Suprapubic skin (tissue), 4 donors: Measurements from ENCODE around the gene CDK9. TPM values are rescaled to one million over a fixed set of nuclear protein-coding genes. Genes with fewer than 3 reads are reported as not detected.

Experiments
- DNase-seq, 2 donors: peaks; one replicate each; pipeline ENCODE4 v3.0.0-alpha.2; 2019; ENCODE audit warnings: low spot score in 2 of 2
- H3K27ac ChIP-seq: fragments of 200-600 bp; sonication (generic); one replicate; pipeline ENCODE4 v1.5.1; 2019
- H3K27me3 ChIP-seq: fragments of 200-600 bp; sonication (generic); one replicate; pipeline ENCODE4 v1.5.1; 2019
- H3K36me3 ChIP-seq: fragments of 200-600 bp; sonication (generic); one replicate; pipeline ENCODE4 v1.5.1; 2019
- H3K4me1 ChIP-seq: fragments of 200-600 bp; sonication (generic); one replicate; pipeline ENCODE4 v1.5.1; 2019
- H3K4me3 ChIP-seq: fragments of 200-600 bp; sonication (generic); one replicate; pipeline ENCODE4 v1.5.1; 2019; ENCODE audit warnings: mild to moderate bottlenecking
- H3K9me3 ChIP-seq: fragments of 200-600 bp; sonication (generic); one replicate; pipeline ENCODE4 v1.5.1; 2019
- EP300 ChIP-seq: sonication (generic); formaldehyde crosslinking; IDR thresholded peaks from one replicate; pipeline ENCODE4 v1.6.1; 2017; ENCODE audit warnings: antibody characterized with exemption
- POLR2A ChIP-seq, 2 donors: fragments of 450-650 bp; IDR thresholded peaks; one replicate each; pipeline ENCODE4 v1.6.1; 2017; ENCODE audit warnings: antibody characterized with exemption in 2 of 2, mild to moderate bottlenecking in 2 of 2, moderate library complexity in 2 of 2
- POLR2AphosphoS5 ChIP-seq, 3 donors: sonication (generic); formaldehyde crosslinking; IDR thresholded peaks; one replicate each; pipeline ENCODE4 v1.6.1; 2017; ENCODE audit warnings: antibody characterized with exemption in 3 of 3
- WGBS: methylation state at CpG from one replicate; pipeline ENCODE4 v1.1.5; 2018; 5-methylcytosine and 5-hydroxymethylcytosine counted together
- total RNA-seq, 4 donors: library from RNA; depleted of rRNA; stranded (reverse); fragments of >200 nt; gene quantifications; one replicate each; pipeline ENCODE4 v1.1.0, GENCODE V29; 2016
- TF ChIP-seq, protein P1 (sequence below), 2 donors: fragments of 200-600 bp in 1 of 2; fragments of 450-650 bp in 1 of 2; sonication (generic) in 1 of 2; IDR thresholded peaks; one replicate each; pipeline ENCODE4 v1.5.1; 2016 to 2019; ENCODE audit warnings: antibody characterized with exemption in 2 of 2, mild to moderate bottlenecking in 1 of 2, moderate library complexity in 1 of 2

Gene CDK9
- total RNA-seq, 4 donors from 2014 or later: 57.2 to 119 (median 72.7) TPM

DNA sequence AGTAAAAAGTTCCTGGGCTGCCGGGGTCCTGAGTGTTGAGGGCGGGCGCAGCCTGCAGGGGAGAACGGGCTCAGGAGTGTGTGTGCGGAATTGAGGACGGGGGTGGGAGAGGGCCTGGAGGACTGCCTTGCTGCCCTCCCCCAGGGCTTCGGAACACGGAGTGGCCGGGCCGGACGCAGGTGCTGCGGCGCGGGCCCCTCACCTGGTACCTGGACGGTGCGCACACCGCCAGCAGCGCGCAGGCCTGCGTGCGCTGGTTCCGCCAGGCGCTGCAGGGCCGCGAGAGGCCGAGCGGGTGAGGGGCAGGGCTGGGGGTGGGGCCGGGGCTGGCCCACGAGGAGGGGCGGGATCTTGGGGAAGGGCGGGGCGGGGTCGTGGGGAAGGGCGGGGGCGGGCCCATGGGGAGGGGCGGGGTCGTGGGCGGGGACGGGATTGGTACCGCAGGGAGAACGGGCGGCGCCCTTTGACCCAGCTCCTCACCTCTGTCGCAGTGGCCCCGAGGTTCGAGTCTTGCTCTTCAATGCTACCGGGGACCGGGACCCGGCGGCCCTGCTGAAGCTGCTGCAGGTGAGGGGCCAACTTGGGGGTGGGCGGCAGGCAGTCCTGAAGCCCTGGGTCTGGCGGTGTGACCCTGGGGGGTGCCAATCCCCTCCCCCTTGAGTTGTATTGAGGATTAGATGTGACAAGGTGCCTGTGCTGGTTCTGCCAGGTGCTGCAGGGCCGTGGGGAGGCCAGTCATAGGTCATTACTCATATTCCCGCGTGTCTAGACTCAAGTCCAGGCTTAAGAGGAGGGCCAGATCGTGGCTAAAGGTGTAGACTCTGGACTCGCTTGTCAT, 23.9 kb downstream of the CDK9 start:
- no peak overlapping the region for H3K27ac ChIP-seq
- peaks cover 60% of the 10 kb centered on the region for H3K36me3 ChIP-seq
- H3K4me1 ChIP-seq: peaks cover 12% of the 10 kb centered on the region
- TF ChIP-seq, protein P1, sequence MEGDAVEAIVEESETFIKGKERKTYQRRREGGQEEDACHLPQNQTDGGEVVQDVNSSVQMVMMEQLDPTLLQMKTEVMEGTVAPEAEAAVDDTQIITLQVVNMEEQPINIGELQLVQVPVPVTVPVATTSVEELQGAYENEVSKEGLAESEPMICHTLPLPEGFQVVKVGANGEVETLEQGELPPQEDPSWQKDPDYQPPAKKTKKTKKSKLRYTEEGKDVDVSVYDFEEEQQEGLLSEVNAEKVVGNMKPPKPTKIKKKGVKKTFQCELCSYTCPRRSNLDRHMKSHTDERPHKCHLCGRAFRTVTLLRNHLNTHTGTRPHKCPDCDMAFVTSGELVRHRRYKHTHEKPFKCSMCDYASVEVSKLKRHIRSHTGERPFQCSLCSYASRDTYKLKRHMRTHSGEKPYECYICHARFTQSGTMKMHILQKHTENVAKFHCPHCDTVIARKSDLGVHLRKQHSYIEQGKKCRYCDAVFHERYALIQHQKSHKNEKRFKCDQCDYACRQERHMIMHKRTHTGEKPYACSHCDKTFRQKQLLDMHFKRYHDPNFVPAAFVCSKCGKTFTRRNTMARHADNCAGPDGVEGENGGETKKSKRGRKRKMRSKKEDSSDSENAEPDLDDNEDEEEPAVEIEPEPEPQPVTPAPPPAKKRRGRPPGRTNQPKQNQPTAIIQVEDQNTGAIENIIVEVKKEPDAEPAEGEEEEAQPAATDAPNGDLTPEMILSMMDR (IDR thresholded peaks at IDR 0.05): no peak
- TF ChIP-seq POLR2AphosphoS5 (IDR thresholded peaks at IDR 0.05) (no peak), POLR2A (IDR thresholded peaks at IDR 0.05) (no peak), EP300 (no peak)
- DNase-seq: no peak
- H3K9me3 ChIP-seq: no peaks in the 10 kb centered on the region
- 62% methylated on average over 5 of the region's 57 CpGs for WGBS
- no peaks in the 10 kb centered on the region for H3K27me3 ChIP-seq
- H3K4me3 ChIP-seq: peak overlapping the region; percentile 27

DNA sequence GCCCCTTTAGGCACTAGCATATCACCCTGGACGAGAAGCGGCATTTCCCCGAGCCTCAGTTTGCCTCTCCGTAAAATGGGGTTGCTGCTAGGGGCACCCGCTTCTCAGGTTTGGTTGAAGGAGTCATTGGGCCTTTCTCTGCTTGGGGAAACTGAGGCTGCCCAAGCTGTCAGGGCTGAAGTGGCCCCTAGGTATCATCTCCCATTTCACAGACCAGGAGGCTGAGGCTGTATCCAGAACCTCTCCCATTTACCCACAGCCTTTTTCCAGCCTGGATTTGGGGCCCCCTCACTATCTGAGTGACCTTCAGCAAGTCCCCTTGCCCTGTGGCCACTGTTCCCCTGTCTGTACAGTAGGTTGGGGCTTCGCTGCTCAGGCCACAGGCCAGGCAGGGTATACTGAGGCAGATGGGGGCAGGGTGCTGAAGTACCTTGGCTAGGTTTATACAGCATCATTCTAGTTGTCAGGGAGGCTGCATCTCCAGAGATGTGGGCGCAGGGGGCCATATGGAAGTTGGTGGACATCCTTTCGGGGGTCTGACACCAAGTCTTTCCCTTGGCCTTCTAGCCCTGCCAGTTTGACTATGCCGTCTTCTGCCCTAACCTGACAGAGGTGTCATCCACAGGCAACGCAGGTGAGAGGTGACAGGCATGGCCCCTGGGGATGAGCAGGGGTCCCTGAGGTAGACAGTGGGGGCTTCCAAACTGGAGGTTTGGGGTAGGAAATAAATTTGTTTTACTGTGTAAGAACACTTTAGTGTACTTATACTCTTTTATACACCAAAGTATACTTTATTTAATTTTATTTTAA, 24.7 kb downstream of the CDK9 start:
- H3K27me3 ChIP-seq: no peaks in the 10 kb centered on the region
- TF ChIP-seq, protein P1 (IDR thresholded peaks at IDR 0.05): no peak
- TF ChIP-seq POLR2A (IDR thresholded peaks at IDR 0.05): no peak
- no peak for TF ChIP-seq POLR2AphosphoS5 (IDR thresholded peaks at IDR 0.05)
- no peak for TF ChIP-seq EP300
- DNase-seq: no peak
- H3K4me3 ChIP-seq: no peak overlapping the region
- H3K9me3 ChIP-seq: no peaks in the 10 kb centered on the region
- peaks cover 65% of the 10 kb centered on the region for H3K36me3 ChIP-seq
- H3K27ac ChIP-seq: no peak overlapping the region
- WGBS: 98% methylated on average over 10 of the region's 10 CpGs
- H3K4me1 ChIP-seq: peaks cover 10% of the 10 kb centered on the region

DNA sequence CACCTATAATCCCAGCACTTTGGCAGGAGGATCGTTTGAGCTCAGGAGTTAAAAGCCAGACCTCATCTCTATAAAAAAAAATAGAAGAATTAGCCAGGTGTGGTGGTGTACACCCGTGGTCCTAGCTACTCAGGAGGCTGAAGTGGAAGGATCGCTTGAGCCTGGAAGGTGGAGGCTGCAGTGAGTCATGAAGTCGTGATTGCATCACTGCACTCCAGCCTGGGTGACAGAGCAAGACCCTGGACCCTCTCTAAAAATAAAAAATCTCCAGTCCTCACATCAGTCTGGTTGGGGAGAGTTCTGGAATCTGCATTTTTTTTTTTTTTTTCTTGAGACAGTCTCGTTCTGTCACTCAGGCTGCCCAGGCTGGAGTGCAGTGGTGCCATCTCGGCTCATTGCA, 26.2 kb downstream of the CDK9 start:
- H3K36me3 ChIP-seq: peaks cover 69% of the 10 kb centered on the region
- 82% methylated on average over 6 of the region's 6 CpGs for WGBS

DNA sequence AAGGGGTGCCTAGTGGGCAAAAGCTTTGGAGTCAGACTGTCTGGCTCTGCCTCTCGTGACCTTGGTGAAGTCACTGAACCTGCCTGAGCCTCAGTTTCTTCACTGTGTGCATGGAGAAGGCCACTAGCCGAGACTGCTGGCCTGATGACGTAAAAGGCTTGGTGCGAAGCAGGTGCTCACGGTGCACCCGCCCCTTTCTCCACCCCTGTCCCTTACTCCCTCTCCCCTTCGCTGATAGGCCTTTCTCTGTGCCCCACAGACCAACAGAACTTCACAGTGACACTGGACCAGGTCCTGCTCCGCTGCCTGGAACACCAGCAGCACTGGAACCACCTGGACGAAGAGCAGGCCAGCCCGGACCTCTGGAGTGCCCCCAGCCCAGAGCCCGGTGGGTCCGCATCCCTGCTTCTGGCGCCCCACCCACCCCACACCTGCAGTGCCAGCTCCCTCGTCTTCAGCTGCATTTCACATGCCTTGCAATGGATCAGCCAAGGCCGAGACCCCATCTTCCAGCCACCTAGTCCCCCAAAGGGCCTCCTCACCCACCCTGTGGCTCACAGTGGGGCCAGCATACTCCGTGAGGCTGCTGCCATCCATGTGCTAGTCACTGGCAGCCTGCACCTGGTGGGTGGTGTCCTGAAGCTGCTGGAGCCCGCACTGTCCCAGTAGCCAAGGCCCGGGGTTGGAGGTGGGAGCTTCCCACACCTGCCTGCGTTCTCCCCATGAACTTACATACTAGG, 27.3 kb downstream of the CDK9 start:
- H3K9me3 ChIP-seq: no peaks in the 10 kb centered on the region
- DNase-seq: no peak
- TF ChIP-seq POLR2AphosphoS5 (IDR thresholded peaks at IDR 0.05): no peak
- no peak for TF ChIP-seq EP300
- TF ChIP-seq, protein P1 (IDR thresholded peaks at IDR 0.05): no peak
- no peak for TF ChIP-seq POLR2A (IDR thresholded peaks at IDR 0.05)
- no peak overlapping the region for H3K27ac ChIP-seq
- peaks cover 10% of the 10 kb centered on the region for H3K4me1 ChIP-seq
- no peak overlapping the region for H3K4me3 ChIP-seq
- H3K36me3 ChIP-seq: peaks cover 69% of the 10 kb centered on the region
- no peaks in the 10 kb centered on the region for H3K27me3 ChIP-seq
- WGBS: 93% methylated on average over 15 of the region's 19 CpGs

More for the DNA sequence above, 26.2 kb downstream of the CDK9 start:
- Histone ChIP-seq H3K9me3 (no peaks in the 10 kb centered on the region), H3K4me1 (peaks cover 10% of the 10 kb centered on the region), H3K4me3 (no peak overlapping the region), H3K27ac (no peak overlapping the region), H3K27me3 (no peaks in the 10 kb centered on the region)
- no peak for TF ChIP-seq POLR2A (IDR thresholded peaks at IDR 0.05)
- no peak for DNase-seq

DNA sequence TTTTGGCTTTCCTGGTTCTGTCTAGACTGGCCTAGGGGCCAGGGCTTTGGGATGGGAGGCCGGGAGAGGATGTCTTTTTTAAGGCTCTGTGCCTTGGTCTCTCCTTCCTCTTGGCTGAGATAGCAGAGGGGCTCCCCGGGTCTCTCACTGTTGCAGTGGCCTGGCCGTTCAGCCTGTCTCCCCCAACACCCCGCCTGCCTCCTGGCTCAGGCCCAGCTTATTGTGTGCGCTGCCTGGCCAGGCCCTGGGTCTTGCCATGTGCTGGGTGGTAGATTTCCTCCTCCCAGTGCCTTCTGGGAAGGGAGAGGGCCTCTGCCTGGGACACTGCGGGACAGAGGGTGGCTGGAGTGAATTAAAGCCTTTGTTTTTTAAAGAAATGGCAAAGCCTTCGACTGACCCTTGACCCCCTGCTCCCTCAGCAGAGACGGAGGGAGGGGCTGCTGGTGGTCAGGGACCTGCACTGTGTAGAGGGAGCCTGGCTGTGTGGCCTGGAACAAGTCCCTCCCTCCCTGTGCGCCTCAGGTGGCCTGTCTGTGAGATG, 27.9 kb downstream of the CDK9 start:
- Histone ChIP-seq H3K4me1 (peaks cover 10% of the 10 kb centered on the region), H3K9me3 (no peaks in the 10 kb centered on the region), H3K27ac (no peak overlapping the region), H3K36me3 (peaks cover 70% of the 10 kb centered on the region), H3K27me3 (no peaks in the 10 kb centered on the region), H3K4me3 (no peak overlapping the region)
- 76% methylated on average over 7 of the region's 9 CpGs for WGBS
- DNase-seq: no peak
- TF ChIP-seq EP300 (no peak), POLR2AphosphoS5 (IDR thresholded peaks at IDR 0.05) (no peak), POLR2A (IDR thresholded peaks at IDR 0.05) (no peak)
- TF ChIP-seq, protein P1 (IDR thresholded peaks at IDR 0.05): no peak
